GOT3 (cell line): Measurements from ENCODE around the gene RPRD1B.

Experiments
- DNase-seq: peaks from one replicate; lab custom pipeline; 2025; ENCODE audit warnings: mixed read lengths; lab: John Stamatoyannopoulos, UW

The RPRD1B gene

DNA sequence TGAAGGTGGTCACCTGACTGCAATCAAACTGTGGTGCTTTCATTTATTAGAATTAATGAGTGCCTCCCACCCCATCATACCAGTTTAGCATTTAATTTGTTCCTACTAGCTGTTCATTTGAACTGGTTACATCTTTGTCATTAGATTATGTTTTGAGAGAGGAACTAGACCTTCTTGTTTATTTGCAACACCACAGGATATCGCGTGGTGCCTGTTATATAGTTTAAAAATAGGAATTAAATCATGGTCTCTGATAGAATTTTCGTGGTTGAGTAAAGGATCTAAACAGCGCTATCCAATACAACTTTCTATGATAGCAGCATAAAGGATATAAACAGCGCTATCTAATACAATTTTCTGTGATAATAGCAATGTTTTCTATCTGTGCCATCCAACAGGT, 2.8 kb downstream of the RPRD1B start:
- DNase-seq = no peak

DNA sequence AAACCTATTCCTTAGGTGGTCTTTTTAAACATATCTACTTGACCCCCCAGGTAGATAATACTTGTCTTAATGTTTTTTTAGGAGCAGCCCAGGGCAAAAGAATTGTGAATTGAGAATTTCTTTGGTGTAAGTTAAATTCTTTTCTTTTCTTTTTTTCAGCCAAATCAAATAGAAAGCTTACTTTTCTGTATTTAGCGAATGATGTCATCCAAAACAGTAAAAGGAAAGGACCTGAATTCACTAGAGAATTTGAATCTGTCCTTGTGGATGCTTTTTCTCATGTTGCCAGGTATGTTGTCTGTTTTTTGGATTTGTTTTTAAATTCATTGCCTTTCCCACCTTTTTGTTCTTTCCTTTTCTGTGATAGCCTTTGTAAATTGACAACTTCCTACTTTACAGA, 6.7 kb downstream of the RPRD1B start:
- no peak for DNase-seq

DNA sequence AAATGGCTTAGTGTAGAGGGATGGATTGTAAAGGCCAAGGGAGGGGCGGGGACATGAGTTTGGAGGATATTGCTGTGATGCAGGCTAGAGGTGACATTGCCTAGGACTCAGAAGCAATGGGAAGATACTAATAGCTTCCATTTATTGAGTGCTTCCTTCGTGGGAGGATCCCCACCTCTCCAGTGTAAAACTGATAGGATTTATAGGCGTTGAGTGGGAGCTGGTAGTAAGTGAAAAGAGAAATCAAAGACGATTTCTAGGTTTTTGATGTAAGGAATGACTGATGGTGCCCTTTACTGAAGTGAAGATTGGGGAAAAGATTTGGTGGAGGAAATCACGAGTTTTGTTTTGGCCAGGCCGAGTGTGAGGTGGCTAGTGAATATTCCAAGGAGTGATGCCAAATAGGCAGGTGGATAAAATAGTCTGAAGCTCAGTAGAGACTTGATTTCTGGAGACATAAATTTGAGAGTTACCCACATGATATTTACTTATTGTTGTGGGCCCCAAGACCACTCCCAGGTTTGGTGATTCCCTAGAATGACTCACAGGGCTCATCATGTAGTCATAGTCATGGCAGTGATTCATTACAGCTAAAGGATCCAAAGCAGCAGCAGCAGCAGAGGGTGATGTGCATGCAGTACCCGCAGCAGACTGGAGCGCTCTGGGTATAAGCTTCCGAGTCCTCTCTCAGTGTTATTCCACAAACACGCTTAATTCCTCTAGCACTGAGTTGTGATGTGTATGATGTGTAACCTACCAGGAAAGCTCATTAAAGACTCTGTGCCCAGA, 10.2 kb downstream of the RPRD1B start:
- DNase-seq = no peak

DNA sequence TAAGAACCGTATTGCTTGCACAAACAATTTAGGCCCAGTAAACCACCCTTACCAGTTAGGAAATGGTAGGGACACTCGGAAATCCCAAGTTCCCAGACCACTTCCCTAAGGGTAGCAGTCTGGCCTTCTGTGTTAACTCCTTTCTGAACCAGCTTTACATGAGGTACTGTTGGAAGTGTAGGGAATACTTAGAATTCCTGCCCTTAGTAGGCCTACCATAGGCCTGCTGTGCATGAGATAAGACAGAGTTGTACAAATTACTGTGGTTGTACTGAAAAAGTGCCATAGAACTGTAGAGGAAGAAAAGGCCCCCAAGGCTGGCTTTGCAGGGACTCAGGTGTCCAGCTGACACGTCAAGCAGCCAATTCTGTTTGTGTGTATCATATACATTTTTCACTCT, 11.1 kb downstream of the RPRD1B start:
- no peak for DNase-seq

DNA sequence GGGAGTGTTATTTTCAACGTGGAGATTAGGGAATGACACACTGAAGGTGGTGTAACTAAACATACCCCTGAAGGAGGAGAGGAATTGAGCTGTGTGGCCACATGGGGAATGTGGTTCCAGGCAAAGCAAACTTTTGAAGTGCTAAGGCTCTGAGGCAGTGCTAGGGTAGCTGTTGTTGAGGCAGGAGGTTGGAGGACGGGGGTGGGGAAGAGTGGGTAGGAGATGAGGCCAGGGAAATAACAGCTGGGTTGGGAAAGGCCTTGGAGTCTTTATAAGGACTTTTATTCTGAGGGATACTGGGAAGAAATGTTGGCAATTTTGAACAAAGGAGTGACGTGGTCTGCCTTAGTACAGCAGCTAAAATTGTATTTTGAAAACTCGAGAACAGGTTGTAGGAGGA, 13.0 kb downstream of the RPRD1B start:
- no peak for DNase-seq

DNA sequence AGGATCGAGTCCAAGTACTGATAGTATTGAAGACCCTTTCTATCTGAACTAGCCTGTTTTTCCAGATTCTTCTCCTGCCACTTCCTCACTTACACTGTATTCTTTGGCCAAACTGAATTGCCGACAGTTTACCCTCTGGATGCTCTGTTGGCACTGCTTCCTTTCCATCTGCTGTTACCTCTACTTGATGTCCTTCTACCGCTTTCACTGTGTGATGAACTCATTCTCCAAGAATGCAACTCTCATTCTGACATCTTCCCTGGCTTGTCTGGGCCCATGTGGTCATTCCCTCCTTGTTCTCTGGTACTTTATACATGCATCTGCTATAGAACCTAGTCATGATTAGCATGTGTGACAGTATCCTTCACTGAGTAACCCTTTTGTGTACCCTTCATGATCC, 16.3 kb downstream of the RPRD1B start:
- no peak for DNase-seq

DNA sequence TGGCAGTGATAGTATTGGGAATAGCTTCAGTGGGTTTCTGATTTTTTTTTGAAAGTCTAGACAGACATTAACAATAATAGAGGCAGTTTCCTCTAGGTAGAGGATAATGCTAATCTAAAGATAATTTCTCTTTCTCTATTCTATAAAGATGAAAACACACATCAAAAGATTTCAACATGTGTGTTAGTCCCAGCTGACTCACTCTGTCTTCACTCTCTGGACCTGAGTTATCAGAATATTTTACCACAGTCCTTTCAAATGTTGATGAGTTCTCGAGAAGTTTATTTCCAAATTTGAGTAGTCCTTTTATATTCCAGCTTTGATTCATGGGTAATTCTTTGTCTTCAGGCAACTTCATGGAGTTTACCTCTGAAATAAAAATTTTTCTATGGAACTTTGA, 17.1 kb downstream of the RPRD1B start:
- no peak for DNase-seq

DNA sequence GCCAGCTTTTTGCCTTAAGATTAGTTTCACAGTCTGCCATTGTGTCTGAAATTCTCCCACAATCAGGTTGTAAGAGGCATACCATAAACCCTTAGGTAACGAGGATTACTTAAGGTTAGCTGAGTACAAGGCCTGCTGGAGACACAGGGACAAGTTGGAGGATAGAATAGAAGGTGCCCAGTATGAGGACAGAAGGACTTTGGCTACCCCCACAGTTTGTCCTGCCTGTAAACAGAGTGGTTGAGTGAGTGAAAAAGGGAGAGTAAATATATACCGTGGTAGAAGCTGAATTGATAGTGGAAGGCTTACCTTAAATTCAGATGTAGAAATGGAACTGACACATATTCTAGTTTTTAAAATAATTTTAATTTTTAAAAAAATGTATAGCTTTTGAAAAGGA, 19.3 kb downstream of the RPRD1B start:
- no peak for DNase-seq

DNA sequence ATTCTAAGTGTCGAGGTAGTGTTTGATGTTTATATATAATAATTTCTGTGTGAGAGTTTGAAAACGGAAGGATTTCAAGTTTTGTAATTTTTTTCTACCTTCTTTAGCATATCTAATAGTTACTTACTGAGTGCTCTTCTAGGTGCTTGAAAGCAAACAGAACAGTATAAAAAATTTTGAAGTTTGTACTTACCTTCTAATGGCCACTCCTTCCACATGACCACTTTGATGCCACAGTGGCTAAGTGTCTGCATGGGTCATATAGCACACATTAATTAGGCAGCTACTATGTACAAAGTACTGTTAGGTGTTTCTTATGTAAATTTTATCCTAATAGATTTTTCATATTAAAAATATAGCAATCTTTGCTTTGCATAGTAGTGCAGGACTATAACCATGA, 21.1 kb downstream of the RPRD1B start:
- no peak for DNase-seq

DNA sequence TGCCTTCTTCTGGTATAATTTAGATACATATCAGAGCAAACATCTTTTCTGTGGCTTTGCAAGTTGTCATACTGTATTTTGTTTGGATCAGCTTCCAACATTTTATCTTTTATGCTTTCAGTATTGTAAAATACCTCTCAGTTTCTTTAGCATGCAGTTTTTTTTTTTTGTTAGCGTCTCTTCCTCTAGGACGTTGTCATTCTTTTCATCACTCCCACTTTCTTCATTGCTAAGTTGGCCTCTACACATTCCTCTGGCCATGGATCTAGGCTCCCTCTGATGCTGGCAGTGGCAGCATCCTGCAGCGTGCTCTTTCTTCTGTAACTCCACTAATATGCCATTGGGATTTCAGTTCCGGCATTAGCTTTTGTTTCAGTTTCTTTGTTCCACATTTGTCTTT, 21.7 kb downstream of the RPRD1B start:
- DNase-seq = no peak

DNA sequence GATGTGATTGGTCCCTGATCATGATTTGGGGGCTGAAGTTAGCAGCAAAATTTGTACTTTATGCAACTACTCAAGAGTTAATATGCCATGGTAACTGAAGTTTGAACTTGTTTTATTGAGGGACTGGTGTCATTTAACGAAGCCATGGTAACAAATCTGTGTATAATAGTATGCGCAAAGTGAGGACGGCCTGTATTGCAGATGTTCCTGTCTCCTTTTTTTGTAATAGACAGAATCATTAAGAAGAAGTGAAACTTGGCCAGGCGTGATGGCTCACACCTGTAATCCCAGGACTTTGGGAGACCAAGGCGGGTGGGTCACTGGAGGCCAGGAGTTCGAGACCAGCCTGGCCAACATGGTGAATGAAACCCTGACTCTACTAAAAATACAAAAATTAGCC, 22.3 kb downstream of the RPRD1B start:
- no peak for DNase-seq

DNA sequence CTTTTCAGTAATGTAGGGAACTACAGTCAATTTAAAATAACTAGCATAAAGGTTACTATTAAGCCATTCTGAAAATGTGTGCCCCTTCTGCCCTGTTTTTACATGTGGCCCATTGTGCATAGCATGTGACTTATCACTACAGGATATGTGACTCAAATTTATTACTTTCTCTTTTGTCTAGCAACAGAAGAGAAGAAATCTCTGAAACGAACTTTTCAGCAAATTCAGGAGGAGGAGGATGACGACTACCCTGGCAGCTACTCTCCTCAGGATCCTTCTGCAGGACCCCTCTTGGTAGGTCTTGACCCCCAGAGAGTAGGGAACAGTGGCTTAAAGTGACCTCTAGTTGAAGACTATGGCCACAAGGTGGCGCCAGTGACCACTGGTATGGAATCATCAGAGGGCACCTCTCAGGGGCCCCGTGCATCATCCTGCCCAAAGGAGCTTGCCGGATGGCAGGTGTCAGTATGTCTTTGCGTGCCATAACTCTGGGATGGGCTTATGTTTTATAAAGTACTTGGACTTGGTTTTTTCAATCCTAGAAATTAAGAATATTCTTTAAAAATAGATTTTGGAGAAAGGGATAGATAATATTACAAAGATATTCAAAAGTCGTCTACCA, 23.9 kb downstream of the RPRD1B start:
- DNase-seq = no peak

DNA sequence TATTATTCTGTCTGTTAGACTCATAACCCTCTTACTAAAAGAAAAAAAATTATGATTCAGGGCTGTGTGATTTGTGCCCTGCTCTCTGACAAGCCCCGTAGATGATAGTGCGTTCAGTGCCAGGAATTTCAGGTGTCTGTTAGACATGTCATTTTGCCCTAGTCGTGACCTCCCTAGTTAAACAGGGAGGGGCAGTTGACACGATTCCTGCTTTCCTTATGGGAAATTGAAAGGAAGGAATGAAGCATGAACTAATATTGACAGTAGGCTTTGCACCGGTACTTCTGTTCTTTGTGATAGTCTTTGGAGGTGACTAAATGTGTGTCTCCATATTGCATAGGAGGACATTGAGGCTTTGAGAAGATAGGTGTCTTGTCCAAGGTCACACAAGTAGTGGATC, 26.3 kb downstream of the RPRD1B start:
- no peak for DNase-seq

DNA sequence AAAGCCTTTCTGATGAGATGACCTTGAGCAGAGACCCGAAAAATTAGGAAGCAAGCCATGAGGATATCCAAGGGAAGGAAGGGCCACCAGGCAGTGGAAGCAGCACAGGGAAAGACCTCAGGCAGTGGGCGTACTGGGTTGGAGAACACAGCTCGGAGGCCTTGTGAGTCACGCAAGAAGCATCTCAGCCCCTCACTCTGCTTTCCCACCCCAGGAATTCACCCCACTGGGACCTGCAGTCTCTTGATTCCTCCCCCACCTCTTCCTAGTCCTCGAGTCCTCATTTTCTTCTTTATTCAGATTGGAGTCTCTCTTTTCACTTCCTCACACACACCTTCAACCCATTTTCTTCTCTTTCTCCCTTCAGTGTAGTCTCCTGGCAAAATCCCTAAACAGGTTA, 27.0 kb downstream of the RPRD1B start:
- DNase-seq = no peak

DNA sequence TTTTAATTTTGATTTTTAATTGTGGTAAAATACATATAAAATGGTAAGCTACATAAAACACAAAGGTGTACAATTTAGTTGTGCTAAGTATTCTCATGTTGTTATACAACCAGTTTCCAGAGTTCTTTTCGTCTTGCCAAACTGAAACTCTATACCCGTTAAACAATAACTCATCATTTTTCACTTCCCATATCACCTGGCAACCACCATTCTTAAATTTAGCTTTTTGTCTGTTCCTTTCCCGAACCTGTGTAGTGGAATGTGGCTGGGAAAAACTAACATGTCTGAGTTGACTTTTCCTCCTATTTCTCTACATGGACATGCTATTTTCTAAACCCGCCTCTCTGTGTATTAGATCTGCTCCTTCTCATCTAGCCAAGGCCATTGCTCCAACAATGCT, 27.6 kb downstream of the RPRD1B start:
- no peak for DNase-seq

DNA sequence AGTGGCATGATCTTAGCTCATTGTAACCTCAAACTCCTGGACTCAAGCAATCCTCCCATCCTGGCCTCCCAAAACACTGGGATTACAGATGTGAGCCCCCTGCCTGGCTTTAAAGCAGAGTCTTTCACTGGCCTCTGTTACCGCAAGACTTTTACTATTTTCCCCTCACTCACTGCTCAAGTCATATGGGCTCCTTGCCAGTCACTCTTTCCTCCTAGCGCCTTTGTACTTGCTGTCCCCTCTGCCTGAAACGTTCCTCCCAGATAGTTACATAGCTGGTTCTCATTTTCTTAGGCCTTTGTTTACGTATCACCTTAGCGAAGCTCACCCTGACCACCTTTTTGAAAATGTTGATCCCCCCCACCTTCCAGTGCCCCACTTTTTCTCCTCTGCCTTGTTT, 29.3 kb downstream of the RPRD1B start:
- DNase-seq = no peak

DNA sequence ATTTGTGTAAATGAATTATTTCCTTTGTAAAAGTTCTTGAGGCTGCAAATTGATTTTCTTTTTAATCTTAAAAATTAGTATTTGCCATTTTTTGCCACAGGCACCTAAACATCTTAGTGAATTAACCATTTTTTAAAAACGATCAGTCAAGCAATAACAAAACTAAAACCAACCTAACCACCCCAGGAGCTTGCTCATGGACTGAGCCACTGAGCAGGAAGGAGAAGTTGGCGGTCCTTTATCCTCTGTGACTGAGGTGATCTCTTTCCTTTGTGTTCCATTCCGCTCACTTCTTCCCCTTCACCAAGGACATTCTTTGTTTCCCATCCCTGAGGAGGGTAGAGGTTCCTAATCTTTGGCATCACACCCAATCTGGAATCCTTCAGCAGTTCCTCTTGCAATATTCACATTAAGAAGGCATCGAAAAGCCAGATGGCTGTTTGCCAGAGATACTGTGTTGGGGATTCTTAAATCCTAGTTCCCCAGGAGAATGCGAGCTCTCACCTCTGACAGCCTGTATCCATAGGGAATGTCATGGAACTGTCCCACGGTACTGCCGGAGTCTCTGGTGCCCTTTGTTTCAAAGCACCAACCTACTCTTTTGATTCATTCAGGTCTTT, 30.5 kb downstream of the RPRD1B start:
- no peak for DNase-seq

DNA sequence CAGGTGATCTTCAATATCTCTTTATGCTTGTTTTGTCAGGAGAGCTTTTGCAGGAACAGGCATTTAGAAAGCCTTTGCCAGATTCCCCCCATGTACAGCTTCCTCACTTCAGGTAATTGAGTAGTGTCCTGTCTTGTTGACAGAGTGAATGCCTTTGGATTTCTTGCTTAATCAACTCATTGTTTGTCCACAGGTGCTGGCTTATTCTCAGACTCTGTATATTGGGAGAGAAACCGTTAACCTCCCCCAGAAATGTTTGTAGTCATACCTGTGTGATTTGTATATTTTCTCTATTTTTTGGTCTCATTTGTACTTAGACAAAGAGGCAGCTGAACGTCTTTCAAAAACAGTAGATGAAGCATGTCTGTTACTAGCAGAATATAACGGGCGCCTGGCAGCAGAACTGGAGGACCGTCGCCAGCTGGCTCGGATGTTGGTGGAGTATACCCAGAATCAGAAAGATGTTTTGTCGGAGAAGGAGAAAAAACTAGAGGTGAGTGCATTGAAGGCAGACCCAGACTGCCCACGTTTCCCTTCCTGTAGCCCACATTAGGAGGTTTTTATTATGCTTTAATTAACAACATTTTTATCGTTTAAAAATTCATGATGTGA, 32.3 kb downstream of the RPRD1B start:
- DNase-seq = no peak

DNA sequence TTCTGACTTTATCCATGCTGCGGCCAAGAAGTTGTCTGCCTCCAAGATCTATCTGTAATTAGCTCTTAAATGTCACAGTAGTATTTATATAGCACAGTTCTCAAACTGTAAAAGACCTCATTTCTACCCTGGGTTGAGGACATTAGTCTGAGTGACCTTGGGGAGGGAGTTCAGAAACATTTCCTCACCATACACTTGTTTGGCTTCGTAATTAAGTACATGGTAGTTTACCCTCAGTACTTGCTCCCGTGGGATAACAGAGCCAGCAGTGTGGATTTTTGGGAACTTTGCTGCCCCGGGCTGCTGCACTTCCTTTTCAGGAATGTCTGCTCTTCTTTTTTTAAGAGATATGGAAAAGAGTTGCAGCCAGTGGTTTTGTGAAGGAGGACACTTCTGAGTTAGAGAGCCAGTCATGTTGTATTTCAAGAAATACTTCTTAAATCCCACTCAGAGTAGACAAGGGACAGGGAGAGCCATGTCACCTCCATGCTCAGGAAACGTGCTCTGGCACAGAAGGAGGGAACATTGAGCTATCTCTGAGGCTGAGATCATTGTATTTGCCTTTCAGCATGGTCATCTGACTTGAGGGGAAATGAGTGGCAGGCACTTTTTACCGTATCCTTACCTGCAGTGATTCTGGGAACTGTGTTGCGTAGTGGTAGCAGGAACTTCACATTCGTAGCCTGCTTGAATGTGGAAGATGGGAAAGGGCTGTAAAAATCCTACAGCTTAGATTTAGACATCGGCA, 33.6 kb downstream of the RPRD1B start:
- no peak for DNase-seq

DNA sequence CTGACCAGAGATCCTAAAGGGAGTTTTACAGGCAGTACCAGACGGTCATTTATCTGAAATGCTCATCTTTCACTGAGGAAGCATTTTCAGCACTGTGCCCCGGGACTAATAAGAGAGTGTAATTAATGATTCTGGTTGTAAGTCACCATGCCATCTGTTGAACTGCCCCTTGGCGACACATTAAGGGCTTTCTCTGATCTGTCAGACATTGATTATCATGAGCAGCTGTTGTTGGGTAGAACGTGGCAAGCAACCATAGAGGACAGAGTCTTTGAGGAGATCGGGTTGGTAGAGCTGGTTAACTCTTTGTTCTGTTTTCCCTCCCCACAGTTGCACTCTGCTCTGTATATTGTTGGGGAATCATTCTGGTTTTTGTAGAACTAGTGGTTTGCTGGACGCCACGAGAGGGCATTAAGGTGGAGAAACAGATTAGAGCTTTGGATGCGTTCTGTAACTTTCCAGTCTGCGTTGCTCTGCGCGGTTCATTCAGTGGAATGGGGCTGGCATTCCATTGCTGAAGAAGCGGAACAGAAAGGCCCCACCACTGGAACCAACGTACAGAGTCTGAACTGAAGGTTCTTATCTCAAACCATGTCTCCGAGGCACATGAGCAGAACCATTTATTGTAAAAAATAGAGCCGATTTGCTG, 34.3 kb downstream of the RPRD1B start:
- no peak for DNase-seq

DNA sequence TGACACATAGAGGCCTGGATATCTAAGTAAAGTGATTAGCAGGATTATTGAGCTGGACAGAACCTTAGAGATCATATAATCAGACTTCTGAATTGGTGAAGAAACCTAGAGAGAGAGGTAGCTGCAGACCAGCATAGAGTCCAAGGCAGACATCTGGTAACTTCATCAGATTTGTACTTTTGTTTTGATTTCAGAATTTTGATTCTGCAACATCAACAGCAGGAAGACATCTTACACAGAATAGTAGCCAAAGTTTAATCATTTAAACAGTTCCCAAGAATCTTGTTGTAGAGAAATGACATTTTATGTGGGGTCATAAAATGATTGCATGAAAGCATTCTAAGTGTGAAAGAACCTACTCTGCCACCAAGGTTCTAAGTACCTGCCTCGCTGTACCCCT, 39.4 kb downstream of the RPRD1B start:
- no peak for DNase-seq
